Muscle layer of colon (tissue), 2 donors: ENCODE measurements around the gene HSPB7.
"Not testable (repeated sequence)": the region's sequence is repeated elsewhere in the genome, so short reads cannot be mapped to it uniquely, and the experiment has no call there.

Experiments
- H3K27ac ChIP-seq: one replicate; pipeline ENCODE4 v1.7.0; 2013; ENCODE audit warnings: low read depth, mild to moderate bottlenecking, low read length, moderate library complexity
- H3K27me3 ChIP-seq, 2 donors: one replicate each; pipeline ENCODE4 v1.7.0; 2013; ENCODE audit warnings: low read length in 2 of 2, mild to moderate bottlenecking in 2 of 2; ENCODE audit not compliant: insufficient read depth in 2 of 2, control insufficient read depth in 1 of 2
- H3K36me3 ChIP-seq: one replicate; pipeline ENCODE4 v1.7.0; 2013; ENCODE audit warnings: mild to moderate bottlenecking, low read length; ENCODE audit not compliant: insufficient read depth
- H3K4me1 ChIP-seq: one replicate; pipeline ENCODE4 v1.7.0; 2013; ENCODE audit warnings: mild to moderate bottlenecking, low read length; ENCODE audit not compliant: insufficient read depth
- H3K4me3 ChIP-seq, 2 donors: one replicate each; pipeline ENCODE4 v1.7.0; 2013; ENCODE audit warnings: low read length in 2 of 2, low read depth in 1 of 2, mild to moderate bottlenecking in 1 of 2, moderate library complexity in 1 of 2
- H3K9ac ChIP-seq: one replicate; pipeline ENCODE4 v1.7.0; 2013; ENCODE audit warnings: low read length
- H3K9me3 ChIP-seq: one replicate; pipeline ENCODE4 v1.7.0; 2013; ENCODE audit warnings: mild to moderate bottlenecking, low read length
- donor health status: abdominal sarcoma.
- donor health status: Adenocarcinoma of cecum.

The HSPB7 gene

GRCh38 chr1:16011936-16012589 is 5.8 kb downstream of the HSPB7 start:
- Histone ChIP-seq H3K9ac (no peak overlapping the region), H3K27ac (peak overlapping the region; percentile 91), H3K36me3 (no peaks in the 10 kb centered on the region), H3K27me3 (no peaks in the 10 kb centered on the region), H3K9me3 (no peaks in the 10 kb centered on the region), H3K4me1 (peaks cover 50% of the 10 kb centered on the region), H3K4me3 (peak overlapping the region in 1 of 2 donors; percentile 37)

GRCh38 chr1:16010837-16011236 is 7.0 kb downstream of the HSPB7 start:
- H3K27me3 ChIP-seq: no peaks in the 10 kb centered on the region
- no peaks in the 10 kb centered on the region for H3K36me3 ChIP-seq
- H3K9me3 ChIP-seq: no peaks in the 10 kb centered on the region
- H3K27ac ChIP-seq: no peak overlapping the region
- H3K4me3 ChIP-seq: no peak overlapping the region
- peaks cover 39% of the 10 kb centered on the region for H3K4me1 ChIP-seq
- H3K9ac ChIP-seq: no peak overlapping the region

DNA sequence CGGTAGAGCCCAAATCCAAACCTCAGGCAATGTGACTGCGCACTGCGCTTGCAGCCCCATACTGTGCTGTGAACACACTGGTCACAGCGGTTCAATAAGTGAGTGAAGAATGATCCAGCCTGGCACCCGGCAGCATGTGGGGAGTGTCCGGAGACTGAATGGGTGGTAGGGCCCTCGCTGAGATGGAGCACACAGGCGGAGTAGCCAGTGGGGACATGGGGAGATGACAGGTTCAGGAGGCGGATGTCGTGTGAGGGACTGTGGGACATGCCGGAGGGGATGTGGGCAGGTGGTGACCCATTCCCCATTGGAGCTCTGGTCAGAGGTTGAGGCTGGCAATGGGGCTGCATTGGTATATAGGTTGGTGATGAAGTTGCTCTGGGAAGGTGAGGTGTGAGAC is 8.2 kb downstream of the HSPB7 start:
- H3K9me3 ChIP-seq: no peaks in the 10 kb centered on the region
- peaks cover 28% of the 10 kb centered on the region for H3K4me1 ChIP-seq
- H3K27me3 ChIP-seq: no peaks in the 10 kb centered on the region
- H3K4me3 ChIP-seq: no peak overlapping the region
- no peak overlapping the region for H3K9ac ChIP-seq
- H3K27ac ChIP-seq: no peak overlapping the region
- H3K36me3 ChIP-seq: no peaks in the 10 kb centered on the region

DNA sequence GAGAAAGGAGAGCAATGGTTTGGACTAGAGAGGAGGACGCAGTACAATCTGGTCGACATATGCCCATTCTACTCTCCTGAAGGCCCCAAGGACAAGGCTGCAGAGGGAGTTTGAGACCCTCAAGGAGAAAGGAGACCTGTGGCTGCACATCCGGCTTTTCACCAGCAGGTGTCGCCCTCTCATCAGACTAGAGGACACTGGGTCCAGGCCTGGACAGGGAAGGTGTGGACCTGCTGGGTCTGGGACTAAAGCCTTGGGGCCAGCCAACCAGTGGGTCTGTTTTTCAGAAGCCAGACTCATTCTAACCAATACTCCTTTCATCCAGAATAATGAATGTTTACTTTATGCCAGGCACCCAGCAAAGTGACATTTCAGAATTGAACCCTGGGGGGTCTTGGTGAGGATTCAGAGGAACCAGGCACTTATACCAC is 8.8 kb downstream of the HSPB7 start:
- no peak overlapping the region for H3K9ac ChIP-seq
- H3K4me3 ChIP-seq: no peak overlapping the region
- peaks cover 21% of the 10 kb centered on the region for H3K4me1 ChIP-seq
- H3K27me3 ChIP-seq: no peaks in the 10 kb centered on the region
- H3K36me3 ChIP-seq: no peaks in the 10 kb centered on the region
- H3K9me3 ChIP-seq: no peaks in the 10 kb centered on the region
- no peak overlapping the region for H3K27ac ChIP-seq

GRCh38 chr1:16007671-16008341 is 10.0 kb downstream of the HSPB7 start:
- Histone ChIP-seq H3K4me3 (no peak overlapping the region), H3K27ac (no peak overlapping the region), H3K36me3 (no peaks in the 10 kb centered on the region), H3K9ac (no peak overlapping the region), H3K4me1 (peaks cover 10% of the 10 kb centered on the region), H3K27me3 (no peaks in the 10 kb centered on the region), H3K9me3 (no peaks in the 10 kb centered on the region)

DNA sequence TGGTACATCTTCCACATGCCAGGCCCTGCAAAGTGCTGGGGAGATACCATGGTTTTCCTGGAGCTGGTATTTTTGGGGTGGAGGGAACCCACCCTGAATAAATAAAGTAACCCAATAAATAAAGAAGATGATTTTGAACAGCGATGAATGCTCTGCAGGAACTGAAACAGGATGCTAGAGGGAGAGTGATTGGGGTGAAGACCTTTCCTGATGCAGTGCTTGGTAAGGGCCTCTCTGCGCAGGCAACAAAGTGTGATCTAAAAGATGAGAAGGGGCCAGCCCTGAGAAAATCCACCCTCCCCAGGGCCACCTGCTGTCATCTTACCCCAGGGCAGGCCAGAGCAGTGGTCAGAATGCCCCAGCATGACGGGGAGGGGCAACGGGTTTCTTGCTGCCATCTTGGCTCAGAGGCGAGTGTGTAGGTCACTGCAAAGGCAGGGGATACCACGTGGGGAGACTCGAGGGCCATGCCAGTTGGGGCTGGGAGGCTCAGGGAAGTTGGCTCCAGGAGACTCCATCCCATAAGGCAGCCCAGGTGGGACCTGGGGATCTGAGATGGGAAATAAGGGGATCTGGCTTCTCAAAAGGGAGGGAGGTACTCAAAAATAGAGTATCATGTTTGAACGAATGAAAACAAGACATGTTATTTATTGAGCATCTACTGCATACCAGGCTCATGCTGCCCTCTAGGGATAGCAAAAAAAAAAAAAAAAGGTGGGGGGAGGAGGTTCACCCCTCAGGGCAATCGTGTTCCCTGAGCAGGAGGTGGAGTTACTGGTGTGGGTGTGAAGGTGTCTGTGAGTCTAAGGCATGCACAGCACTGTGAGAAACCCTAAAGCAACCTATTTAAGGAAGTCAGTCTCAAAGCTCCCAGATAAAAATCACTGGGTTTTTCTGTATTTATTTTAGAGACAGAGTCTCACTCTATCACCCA is 11.0 kb downstream of the HSPB7 start:
- Histone ChIP-seq H3K27me3 (no peaks in the 10 kb centered on the region), H3K4me1 (peaks cover 4% of the 10 kb centered on the region), H3K36me3 (no peaks in the 10 kb centered on the region), H3K9ac (no peak overlapping the region), H3K27ac (no peak overlapping the region), H3K4me3 (no peak overlapping the region), H3K9me3 (no peaks in the 10 kb centered on the region)

DNA sequence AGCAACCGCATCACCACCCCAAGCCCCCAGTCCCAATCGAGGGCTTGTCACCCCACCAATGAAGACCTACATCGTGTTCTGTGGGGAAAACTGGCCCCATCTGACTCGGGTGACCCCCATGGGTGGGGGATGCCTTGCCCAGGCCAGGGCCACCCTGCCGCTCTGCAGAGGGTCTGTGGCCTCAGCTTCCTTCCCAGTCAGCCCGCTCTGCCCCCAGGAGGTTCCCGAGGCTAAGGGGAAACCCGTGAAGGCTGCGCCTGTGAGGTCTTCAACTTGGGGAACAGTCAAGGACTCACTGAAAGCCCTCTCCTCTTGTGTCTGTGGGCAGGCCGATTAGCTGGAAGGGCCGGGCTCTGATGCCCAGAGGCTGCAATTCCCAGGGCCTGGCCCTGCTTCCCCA is 11.8 kb downstream of the HSPB7 start:
- no peaks in the 10 kb centered on the region for H3K9me3 ChIP-seq
- no peak overlapping the region for H3K4me3 ChIP-seq
- H3K4me1 ChIP-seq: peaks cover 4% of the 10 kb centered on the region
- no peaks in the 10 kb centered on the region for H3K36me3 ChIP-seq
- no peak overlapping the region for H3K9ac ChIP-seq
- no peaks in the 10 kb centered on the region for H3K27me3 ChIP-seq
- H3K27ac ChIP-seq: no peak overlapping the region

DNA sequence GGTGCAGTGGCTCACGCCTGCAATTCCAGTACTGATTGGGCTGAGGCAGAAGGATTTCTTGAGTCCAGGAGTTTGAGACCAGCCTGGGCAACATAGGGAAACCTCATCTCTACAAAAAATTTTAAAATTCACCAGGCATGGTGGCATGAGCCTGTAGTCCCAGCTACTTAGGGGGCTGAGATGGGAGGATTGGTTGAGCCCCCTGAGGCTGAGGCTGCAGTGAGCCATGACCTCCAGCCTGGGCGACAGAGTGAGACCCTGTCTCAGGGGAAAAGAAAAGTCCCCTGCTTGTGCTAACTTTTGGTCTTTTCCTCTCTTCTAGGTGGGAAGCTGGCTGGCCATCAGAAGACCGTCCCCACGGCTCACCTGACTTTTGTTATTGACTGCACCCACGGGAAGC is 12.2 kb downstream of the HSPB7 start:
- H3K27me3 ChIP-seq: no peaks in the 10 kb centered on the region
- no peak overlapping the region for H3K9ac ChIP-seq
- peaks cover 4% of the 10 kb centered on the region for H3K4me1 ChIP-seq
- no peak overlapping the region for H3K27ac ChIP-seq
- H3K9me3 ChIP-seq: no peaks in the 10 kb centered on the region
- no peaks in the 10 kb centered on the region for H3K36me3 ChIP-seq
- no peak overlapping the region for H3K4me3 ChIP-seq

GRCh38 chr1:16001274-16001673 is 16.6 kb downstream of the HSPB7 start:
- H3K27me3 ChIP-seq, H3K27ac ChIP-seq, H3K9me3 ChIP-seq, H3K4me3 ChIP-seq, H3K4me1 ChIP-seq, H3K9ac ChIP-seq, H3K36me3 ChIP-seq: not testable (repeated sequence)

DNA sequence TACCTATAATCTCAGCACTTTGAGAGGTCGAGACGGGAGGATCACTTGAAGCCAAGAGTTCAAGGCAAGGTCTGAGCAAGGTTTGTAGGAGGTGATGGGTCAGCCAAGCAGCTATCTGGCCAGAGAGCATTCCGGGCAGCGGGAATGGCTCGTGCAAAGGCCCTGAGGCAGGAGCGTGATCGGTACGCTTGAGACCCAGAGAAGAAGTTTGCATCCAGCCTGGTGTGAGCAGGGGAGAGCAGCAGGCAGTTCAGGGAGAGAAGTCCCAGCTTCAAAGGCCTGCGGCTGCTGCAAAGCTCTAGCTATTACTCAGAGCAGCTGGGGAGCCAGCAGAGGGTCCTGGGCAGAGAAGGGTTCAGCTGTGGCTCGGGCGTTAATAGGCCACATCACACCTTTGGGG is 18.9 kb downstream of the HSPB7 start:
- Histone ChIP-seq H3K27me3 (no peaks in the 10 kb centered on the region), H3K27ac (no peak overlapping the region), H3K4me3 (no peak overlapping the region), H3K9ac (no peak overlapping the region), H3K9me3 (no peaks in the 10 kb centered on the region), H3K4me1 (no peaks in the 10 kb centered on the region), H3K36me3 (no peaks in the 10 kb centered on the region)

- Histone ChIP-seq H3K27ac (no peak overlapping the region), H3K36me3 (no peaks in the 10 kb centered on the region), H3K27me3 (no peaks in the 10 kb centered on the region), H3K4me1 (no peaks in the 10 kb centered on the region), H3K9ac (no peak overlapping the region), H3K4me3 (no peak overlapping the region), H3K9me3 (no peaks in the 10 kb centered on the region)
Observed at GRCh38 chr1:15997637-15998280, 20.1 kb downstream of the HSPB7 start.
